Fibroblast of upper back skin (primary cell): ENCODE data around the gene RAP1GAP2.
A peak's percentile ranks its signal among the peaks of the same experiment; 100 is the strongest.
"Not testable (repeated sequence)": the region's sequence is repeated elsewhere in the genome, so short reads cannot be mapped to it uniquely, and the experiment has no call there.

ENCODE experiments used
- DNase-seq: peaks from one replicate; pipeline ENCODE4 v3.0.0-alpha.2; 2013

RAP1GAP2 gene

GRCh38 chr17:3029213-3029913 is 233.1 kb downstream of the RAP1GAP2 start:
- DNase-seq, result no peak

- DNase-seq, result peak; percentile 76
Measured at GRCh38 chr17:3030096-3030495, 233.9 kb downstream of the RAP1GAP2 start.

GRCh38 chr17:3030852-3031470 is 234.7 kb downstream of the RAP1GAP2 start:
- DNase-seq, result not testable (repeated sequence)

- no peak for DNase-seq
Measured at GRCh38 chr17:3032258-3033247, 236.3 kb downstream of the RAP1GAP2 start.

GRCh38 chr17:3033248-3033640 is 237.0 kb downstream of the RAP1GAP2 start:
- no peak for DNase-seq

GRCh38 chr17:3033741-3034577 is 237.7 kb downstream of the RAP1GAP2 start:
- DNase-seq, result no peak

GRCh38 chr17:3034578-3034920 is 238.3 kb downstream of the RAP1GAP2 start:
- no peak for DNase-seq

GRCh38 chr17:3035256-3035967 is 239.2 kb downstream of the RAP1GAP2 start:
- no peak for DNase-seq

GRCh38 chr17:3035968-3036280 is 239.7 kb downstream of the RAP1GAP2 start:
- no peak for DNase-seq

- no peak for DNase-seq
Measured at GRCh38 chr17:3036800-3037199, 240.6 kb downstream of the RAP1GAP2 start.

- no peak for DNase-seq
Measured at GRCh38 chr17:3037259-3037658, 241.0 kb downstream of the RAP1GAP2 start.

GRCh38 chr17:3038941-3039340 is 242.7 kb downstream of the RAP1GAP2 start:
- DNase-seq, result no peak

- DNase-seq, result no peak
Measured at GRCh38 chr17:3039736-3040135, 243.5 kb downstream of the RAP1GAP2 start.

GRCh38 chr17:3040882-3041281 is 244.6 kb downstream of the RAP1GAP2 start:
- DNase-seq, result no peak

GRCh38 chr17:3043737-3044365 is 247.6 kb downstream of the RAP1GAP2 start:
- no peak for DNase-seq

GRCh38 chr17:3046753-3047152 is 250.5 kb downstream of the RAP1GAP2 start:
- DNase-seq, result no peak

- peak; percentile 98 for DNase-seq
Measured at GRCh38 chr17:3048727-3049471, 252.7 kb downstream of the RAP1GAP2 start.

GRCh38 chr17:3049705-3050295 is 253.6 kb downstream of the RAP1GAP2 start:
- no peak for DNase-seq

- not testable (repeated sequence) for DNase-seq
Measured at GRCh38 chr17:3054868-3055267, 258.6 kb downstream of the RAP1GAP2 start.

- not testable (repeated sequence) for DNase-seq
Measured at GRCh38 chr17:3062824-3063377, 266.7 kb downstream of the RAP1GAP2 start.
